ENCODE results near the gene NFS1.

Gene NFS1

GRCh38 chr20:35644806-35645205 lies 54.3 kb downstream of the NFS1 start:
- no peak for DNase-seq (ENCODE audit: low read depth, low spot score)

- no peak for DNase-seq (ENCODE audit: low read depth, low spot score)
These were observed 56.1 kb downstream of the NFS1 start for GRCh38 chr20:35643045-35643444.

- no peak for DNase-seq (ENCODE audit: low read depth, low spot score)
These were observed 57.4 kb downstream of the NFS1 start for GRCh38 chr20:35641743-35642142.

- DNase-seq (ENCODE audit: low read depth, low spot score): no peak
These were observed 58.4 kb downstream of the NFS1 start for GRCh38 chr20:35640724-35641123.

GRCh38 chr20:35638751-35639150 lies 60.4 kb downstream of the NFS1 start:
- no peak for DNase-seq (ENCODE audit: low read depth, low spot score)

- DNase-seq (ENCODE audit: low read depth, low spot score): no peak
These were observed 61.9 kb downstream of the NFS1 start for GRCh38 chr20:35637276-35637675.

- no peak for DNase-seq (ENCODE audit: low read depth, low spot score)
These were observed 63.1 kb downstream of the NFS1 start for GRCh38 chr20:35636095-35636494.

GRCh38 chr20:35635652-35636051 lies 63.5 kb downstream of the NFS1 start:
- no peak for DNase-seq (ENCODE audit: low read depth, low spot score)

- no peak for DNase-seq (ENCODE audit: low read depth, low spot score)
These were observed 66.5 kb downstream of the NFS1 start for GRCh38 chr20:35632539-35633115.

- no peak for DNase-seq (ENCODE audit: low read depth, low spot score)
These were observed 68.5 kb downstream of the NFS1 start for GRCh38 chr20:35630636-35631035.

- DNase-seq (ENCODE audit: low read depth, low spot score): no peak
These were observed 69.6 kb downstream of the NFS1 start for GRCh38 chr20:35629427-35630145.

GRCh38 chr20:35627121-35627520 lies 72.0 kb downstream of the NFS1 start:
- DNase-seq (ENCODE audit: low read depth, low spot score): no peak

- DNase-seq (ENCODE audit: low read depth, low spot score): no peak
These were observed 72.7 kb downstream of the NFS1 start for GRCh38 chr20:35626386-35627001.

- DNase-seq (ENCODE audit: low read depth, low spot score): no peak
These were observed 73.4 kb downstream of the NFS1 start for GRCh38 chr20:35625584-35626385.

GRCh38 chr20:35621560-35621946 lies 77.6 kb downstream of the NFS1 start:
- no peak for DNase-seq (ENCODE audit: low read depth, low spot score)

- DNase-seq (ENCODE audit: low read depth, low spot score): no peak
These were observed 78.2 kb downstream of the NFS1 start for GRCh38 chr20:35620818-35621559.

- peak; percentile 96 for DNase-seq (ENCODE audit: low read depth, low spot score)
These were observed 79.7 kb downstream of the NFS1 start for GRCh38 chr20:35619196-35620095.

GRCh38 chr20:35618263-35619131 lies 80.7 kb downstream of the NFS1 start:
- peak; percentile 33 for DNase-seq (ENCODE audit: low read depth, low spot score)
